ENCODE measurements around the gene JAM2. TPM values are rescaled to one million over a fixed set of nuclear protein-coding genes. Genes with fewer than 3 reads are reported as not detected.
A peak's percentile ranks its signal among the peaks of the same experiment; 100 is the strongest.

The JAM2 gene
- total RNA-seq, 1 experiment from 2014 or later: 0.15 TPM

- DNase-seq (ENCODE audit: low read depth, low spot score): no peak
- BruUV-seq (replicated peaks): no TSS peak
- Histone ChIP-seq H2AFZ (ENCODE audit: low read depth, low read length, poor library complexity, severe bottlenecking) (no peak overlapping the region), H3K9me2 (ENCODE audit: insufficient read depth) (no peaks in the 10 kb centered on the region), H3K27me3 (ENCODE audit: insufficient read depth, low read length) (no peaks in the 10 kb centered on the region), H3K9ac (ENCODE audit: low read length) (no peak overlapping the region), H3K79me2 (ENCODE audit: insufficient read depth, low read length) (peaks cover 79% of the 10 kb centered on the region), H3K4me1 (ENCODE audit: control insufficient read depth in 1 of 2, insufficient read depth in 2 of 2, low read length in 2 of 2) (peaks cover 11 to 18% of the 10 kb centered on the region in 2 experiments), H3K9me3 (ENCODE audit: control insufficient read depth in 1 of 2, insufficient read depth in 1 of 2, low read depth in 1 of 2, low read length in 2 of 2) (no peaks in the 10 kb centered on the region), H3K4me2 (ENCODE audit: low read length) (peak overlapping the region; percentile 76; the same call in 1 of the 2 replicates), H3K4me3 (replicated peaks in 1 of 2; ENCODE audit: low read depth in 1 of 2, low read length in 2 of 2) (no peak overlapping the region), H3K27ac (ENCODE audit: low read depth, low read length) (no peak overlapping the region), H3K36me3 (ENCODE audit: control insufficient read depth in 1 of 2, insufficient read depth in 2 of 2, low read length in 2 of 2) (no peaks in the 10 kb centered on the region), H4K20me1 (ENCODE audit: insufficient read depth) (no peaks in the 10 kb centered on the region)
- intact Hi-C loops (cut with micrococcal nuclease): no loop called here
- POLR2A ChIA-PET: no interaction called here
- TF ChIP-seq MAX (IDR thresholded peaks at IDR 0.05): no peak
- no peak for TF ChIP-seq RAD21 (IDR thresholded peaks at IDR 0.05; ENCODE audit: low read depth)
- no peak for TF ChIP-seq REST (IDR thresholded peaks at IDR 0.05; ENCODE audit: low read depth)
- TF ChIP-seq FOSL1 (IDR thresholded peaks at IDR 0.05; ENCODE audit: low read depth): no peak
- TF ChIP-seq SIN3A (IDR thresholded peaks at IDR 0.05; ENCODE audit: low read depth): no peak
- TF ChIP-seq SP1 (IDR thresholded peaks at IDR 0.05; ENCODE audit: low read depth): no peak
- ATAC-seq: no peak
- CTCF ChIA-PET: no interaction called here
- RAD21 ChIA-PET (ENCODE audit: low non-redundant PET in 1 of 2, low total read pairs in 2 of 2, uncharacterized antibody in 2 of 2, unreplicated experiment in 2 of 2): no interaction called here
Observed at GRCh38 chr21:25737421-25737820, 98.4 kb downstream of the JAM2 start.

- ChIA-PET RAD21 (ENCODE audit: low non-redundant PET in 1 of 2, low total read pairs in 2 of 2, uncharacterized antibody in 2 of 2, unreplicated experiment in 2 of 2) (no interaction called here), POLR2A (no interaction called here), CTCF (no interaction called here)
- Histone ChIP-seq H3K4me2 (ENCODE audit: low read length) (no peak overlapping the region), H3K4me1 (ENCODE audit: control insufficient read depth in 1 of 2, insufficient read depth in 2 of 2, low read length in 2 of 2) (no peaks in the 10 kb centered on the region), H3K27me3 (ENCODE audit: insufficient read depth, low read length) (no peaks in the 10 kb centered on the region), H3K9me2 (ENCODE audit: insufficient read depth) (no peaks in the 10 kb centered on the region), H4K20me1 (ENCODE audit: insufficient read depth) (no peaks in the 10 kb centered on the region), H2AFZ (ENCODE audit: low read depth, low read length, poor library complexity, severe bottlenecking) (no peak overlapping the region), H3K4me3 (replicated peaks in 1 of 2; ENCODE audit: low read depth in 1 of 2, low read length in 2 of 2) (no peak overlapping the region), H3K36me3 (ENCODE audit: control insufficient read depth in 1 of 2, insufficient read depth in 2 of 2, low read length in 2 of 2) (peaks cover 0 to 6% of the 10 kb centered on the region in 2 experiments; a peak in 1 of 4 replicates), H3K27ac (ENCODE audit: low read depth, low read length) (no peak overlapping the region), H3K79me2 (ENCODE audit: insufficient read depth, low read length) (peaks cover 32% of the 10 kb centered on the region), H3K9ac (ENCODE audit: low read length) (no peak overlapping the region), H3K9me3 (ENCODE audit: control insufficient read depth in 1 of 2, insufficient read depth in 1 of 2, low read depth in 1 of 2, low read length in 2 of 2) (no peaks in the 10 kb centered on the region)
- no peak for DNase-seq (ENCODE audit: low read depth, low spot score)
- TF ChIP-seq POLR2A (IDR thresholded peaks at IDR 0.05; ENCODE audit: borderline replicate concordance, extremely low read depth, insufficient read depth, insufficient read length) (no peak), SRF (IDR thresholded peaks at IDR 0.05; ENCODE audit: low read depth) (no peak), POLR2AphosphoS5 (IDR thresholded peaks at IDR 0.05; ENCODE audit: low read depth, low read length) (no peak)
- ATAC-seq: no peak
- intact Hi-C loops (cut with micrococcal nuclease): no loop called here
- no TSS peak for BruUV-seq (replicated peaks)
Observed at GRCh38 chr21:25742900-25743299, 103.8 kb downstream of the JAM2 start.

Measured in HCT116 (cell line).